ENCODE results near the gene GMCL1.

Gene GMCL1

DNA sequence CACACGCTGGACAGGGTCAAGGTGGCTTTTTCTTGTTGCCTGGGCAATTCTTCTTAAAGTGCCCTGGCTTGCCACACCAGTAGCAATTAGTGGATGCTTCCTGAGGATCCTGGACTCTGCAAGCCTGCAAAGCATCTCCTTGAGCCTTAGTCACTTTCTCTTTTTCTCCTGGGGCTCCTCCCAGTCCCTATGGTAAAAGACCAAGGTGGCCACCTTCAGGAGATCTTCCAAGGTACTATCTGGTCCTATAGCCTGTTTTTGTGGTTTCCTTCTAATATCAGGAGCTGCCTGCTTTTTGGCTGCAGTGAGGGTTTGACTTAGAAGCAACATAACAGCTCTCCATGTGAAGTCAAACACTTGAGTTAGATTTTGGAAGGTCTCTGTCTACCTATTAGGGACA, 33.3 kb upstream of the GMCL1 start:
- Histone ChIP-seq H3K9me2 (replicated peaks; ENCODE audit: insufficient read depth, low read length) (no peaks in the 10 kb centered on the region), H3K4me1 (ENCODE audit: low read length) (peaks cover 21% of the 10 kb centered on the region), H3K27me3 (replicated peaks; ENCODE audit: insufficient read depth, low read length) (no peaks in the 10 kb centered on the region), H3K27ac (ENCODE audit: low read length) (no peak overlapping the region), H3K4me3 (ENCODE audit: low read length) (no peak overlapping the region), H2AFZ (ENCODE audit: low read length) (no peak overlapping the region), H4K20me1 (ENCODE audit: insufficient read depth, low read length) (no peaks in the 10 kb centered on the region), H3K4me2 (ENCODE audit: low read depth, low read length) (no peak overlapping the region), H3K9me3 (replicated peaks; ENCODE audit: insufficient read depth, low read length) (no peaks in the 10 kb centered on the region), H3K36me3 (replicated peaks; ENCODE audit: insufficient read depth, low read length) (no peaks in the 10 kb centered on the region), H3K9ac (ENCODE audit: low read length) (no peak overlapping the region), H3K79me2 (ENCODE audit: low read length) (no peaks in the 10 kb centered on the region), H3F3A (ENCODE audit: insufficient read depth, low read length) (peaks cover 15% of the 10 kb centered on the region)
- TF ChIP-seq EZH2phosphoT487 (IDR thresholded peaks at IDR 0.05; ENCODE audit: low read length) (no peak), EZH2 (optimal IDR thresholded peaks at IDR 0.05; ENCODE audit: low read depth, low read length) (no peak), CTCF (IDR thresholded peaks at IDR 0.05; ENCODE audit: low read length) (no peak)
- no peak for DNase-seq

- no peak for TF ChIP-seq CTCF (IDR thresholded peaks at IDR 0.05; ENCODE audit: low read length)
- no peak for TF ChIP-seq EZH2 (optimal IDR thresholded peaks at IDR 0.05; ENCODE audit: low read depth, low read length)
- TF ChIP-seq EZH2phosphoT487 (IDR thresholded peaks at IDR 0.05; ENCODE audit: low read length) = no peak
- H3K9me2 ChIP-seq (replicated peaks; ENCODE audit: insufficient read depth, low read length) = no peaks in the 10 kb centered on the region
- no peaks in the 10 kb centered on the region for H3K36me3 ChIP-seq (replicated peaks; ENCODE audit: insufficient read depth, low read length)
- no peak overlapping the region for H3K9ac ChIP-seq (ENCODE audit: low read length)
- H3F3A ChIP-seq (ENCODE audit: insufficient read depth, low read length) = peaks cover 15% of the 10 kb centered on the region
- H2AFZ ChIP-seq (ENCODE audit: low read length) = no peak overlapping the region
- no peak for DNase-seq
- H3K79me2 ChIP-seq (ENCODE audit: low read length) = no peaks in the 10 kb centered on the region
- no peak overlapping the region for H3K4me2 ChIP-seq (ENCODE audit: low read depth, low read length)
- no peaks in the 10 kb centered on the region for H3K27me3 ChIP-seq (replicated peaks; ENCODE audit: insufficient read depth, low read length)
- H3K4me3 ChIP-seq (ENCODE audit: low read length) = no peak overlapping the region
- peaks cover 21% of the 10 kb centered on the region for H3K4me1 ChIP-seq (ENCODE audit: low read length)
- H3K27ac ChIP-seq (ENCODE audit: low read length) = no peak overlapping the region
- no peaks in the 10 kb centered on the region for H3K9me3 ChIP-seq (replicated peaks; ENCODE audit: insufficient read depth, low read length)
- H4K20me1 ChIP-seq (ENCODE audit: insufficient read depth, low read length) = no peaks in the 10 kb centered on the region
These were observed 32.2 kb upstream of the GMCL1 start for GRCh38 chr2:69797235-69797634.

DNA sequence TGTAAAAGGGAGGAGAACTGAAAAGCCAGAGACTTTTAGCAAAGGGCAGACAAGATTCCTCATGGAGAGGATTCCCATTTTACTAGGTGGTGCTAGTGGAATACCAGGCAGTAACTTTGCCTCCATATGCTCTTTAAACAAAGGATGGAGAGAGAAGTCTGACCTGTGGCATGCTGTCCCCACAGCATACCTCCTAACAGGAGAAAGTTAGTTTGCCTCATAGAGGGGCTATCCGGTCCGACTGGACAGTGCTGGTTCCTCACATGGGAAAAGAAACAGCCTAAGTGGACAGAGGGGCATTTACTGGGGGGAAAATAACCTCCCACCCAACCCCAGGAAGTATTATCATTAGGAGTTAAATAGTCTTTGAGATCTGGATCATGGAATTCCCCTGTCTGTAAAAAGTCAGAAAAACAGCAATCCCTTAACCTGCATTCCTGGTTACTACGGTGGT, 31.6 kb upstream of the GMCL1 start:
- DNase-seq = no peak
- Histone ChIP-seq H3K27me3 (replicated peaks; ENCODE audit: insufficient read depth, low read length) (no peaks in the 10 kb centered on the region), H3K4me1 (ENCODE audit: low read length) (peaks cover 21% of the 10 kb centered on the region), H4K20me1 (ENCODE audit: insufficient read depth, low read length) (no peaks in the 10 kb centered on the region), H3K36me3 (replicated peaks; ENCODE audit: insufficient read depth, low read length) (no peaks in the 10 kb centered on the region), H3K79me2 (ENCODE audit: low read length) (no peaks in the 10 kb centered on the region), H2AFZ (ENCODE audit: low read length) (peak overlapping the region; percentile 88), H3K4me3 (ENCODE audit: low read length) (peak overlapping the region; percentile 53), H3K4me2 (ENCODE audit: low read depth, low read length) (peak overlapping the region; percentile 84), H3K9me3 (replicated peaks; ENCODE audit: insufficient read depth, low read length) (no peaks in the 10 kb centered on the region), H3F3A (ENCODE audit: insufficient read depth, low read length) (peaks cover 15% of the 10 kb centered on the region), H3K9ac (ENCODE audit: low read length) (no peak overlapping the region), H3K9me2 (replicated peaks; ENCODE audit: insufficient read depth, low read length) (no peaks in the 10 kb centered on the region), H3K27ac (ENCODE audit: low read length) (no peak overlapping the region)
- TF ChIP-seq EZH2phosphoT487 (IDR thresholded peaks at IDR 0.05; ENCODE audit: low read length) = no peak
- TF ChIP-seq EZH2 (optimal IDR thresholded peaks at IDR 0.05; ENCODE audit: low read depth, low read length) = no peak
- no peak for TF ChIP-seq CTCF (IDR thresholded peaks at IDR 0.05; ENCODE audit: low read length)

Measured in MM.1S (cell line).